Immature natural killer cell (primary cell): ENCODE data around the gene TSC22D2. TPM values are rescaled to one million over a fixed set of nuclear protein-coding genes. Genes with fewer than 3 reads are reported as not detected.
A peak's percentile ranks its signal among the peaks of the same experiment; 100 is the strongest.

ENCODE experiments used
- DNase-seq, 3 donors: peaks; one replicate each; pipeline ENCODE4 v3.0.0; 2022; ENCODE audit warnings: mixed read lengths in 1 of 3
- H3K27ac Mint-ChIP-seq, 6 donors: one replicate each; pipeline ENCODE4 v1.8.0; 2020; ENCODE audit warnings: mixed read lengths in 6 of 6, mild to moderate bottlenecking in 5 of 6, inconsistent platforms in 4 of 6, moderate library complexity in 3 of 6
- H3K27me3 Mint-ChIP-seq, 3 donors: one replicate each; pipeline ENCODE4 v1.8.0; 2020 to 2021; ENCODE audit warnings: low read depth in 3 of 3, mild to moderate bottlenecking in 3 of 3, mixed read lengths in 3 of 3, moderate library complexity in 3 of 3, inconsistent platforms in 1 of 3
- H3K36me3 Mint-ChIP-seq, 3 donors: one replicate each; pipeline ENCODE4 v1.8.0; 2020; ENCODE audit warnings: mixed read lengths in 3 of 3, inconsistent platforms in 2 of 3, mild to moderate bottlenecking in 2 of 3
- H3K4me1 Mint-ChIP-seq, 2 donors: one replicate each; pipeline ENCODE4 v1.8.0; 2020; ENCODE audit warnings: inconsistent platforms in 2 of 2, mild to moderate bottlenecking in 2 of 2, mixed read lengths in 2 of 2, moderate library complexity in 1 of 2
- H3K4me3 Mint-ChIP-seq, 5 donors: one replicate each; pipeline ENCODE4 v1.8.0; 2020; ENCODE audit warnings: mild to moderate bottlenecking in 5 of 5, mixed read lengths in 5 of 5, inconsistent platforms in 3 of 5, moderate library complexity in 3 of 5
- H3K9me3 Mint-ChIP-seq, 6 donors: one replicate each; pipeline ENCODE4 v1.8.0; 2020; ENCODE audit warnings: mild to moderate bottlenecking in 6 of 6, mixed read lengths in 6 of 6, inconsistent platforms in 4 of 6, moderate library complexity in 3 of 6
- polyA plus RNA-seq, 3 donors: library from polyadenylated mRNA; unstranded; fragments of 300-500 nt; fragmentation: Illumina TruSeq; gene quantifications; one replicate each; pipeline ENCODE4 v1.2.3, GENCODE V29; 2021

The TSC22D2 gene
- polyA plus RNA-seq, 3 donors from 2014 or later, result 6.4 to 10.4 (median 9.0) TPM

DNA sequence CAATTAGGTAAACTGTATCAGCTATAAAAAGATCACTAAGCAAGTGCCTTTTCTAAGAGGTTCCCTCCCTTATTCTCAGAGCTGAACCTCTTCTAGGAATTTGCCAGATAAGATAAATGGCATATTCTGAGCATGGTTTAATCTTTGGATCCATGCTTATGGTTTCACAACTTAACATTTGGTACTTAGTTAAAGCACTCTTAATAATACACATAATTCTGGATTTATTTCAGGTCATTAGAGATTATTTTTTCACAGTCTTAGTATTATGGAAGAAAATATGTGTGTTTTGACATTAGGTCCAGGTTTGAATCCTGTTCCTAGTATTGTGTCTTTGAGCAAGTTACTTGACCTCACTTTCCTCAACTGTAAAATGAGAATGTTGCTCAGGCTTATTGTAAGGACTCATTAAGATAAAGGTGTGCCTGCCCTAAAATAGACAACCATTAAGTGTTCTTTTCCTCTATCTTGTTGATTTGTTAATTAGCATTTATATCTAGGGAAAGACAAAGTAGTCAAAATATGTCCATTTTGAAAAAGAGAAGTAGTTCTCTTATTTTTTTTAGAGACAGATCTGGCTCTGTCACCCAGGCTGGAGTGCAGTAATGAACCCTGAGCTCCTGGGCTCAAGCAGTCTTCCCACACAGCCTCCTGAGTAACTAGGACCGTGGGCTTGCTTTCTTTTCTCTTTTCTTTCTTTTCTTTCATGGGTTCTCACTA lies 43.4 kb downstream of the TSC22D2 start:
- H3K9me3 Mint-ChIP-seq, result no peaks in the 10 kb centered on the region
- H3K36me3 Mint-ChIP-seq, result no peaks in the 10 kb centered on the region
- no peak overlapping the region for H3K27ac Mint-ChIP-seq
- no peak overlapping the region for H3K4me3 Mint-ChIP-seq
- peaks cover 20 to 53% of the 10 kb centered on the region in 2 donors for H3K4me1 Mint-ChIP-seq
- no peak for DNase-seq
- no peaks in the 10 kb centered on the region for H3K27me3 Mint-ChIP-seq

DNA sequence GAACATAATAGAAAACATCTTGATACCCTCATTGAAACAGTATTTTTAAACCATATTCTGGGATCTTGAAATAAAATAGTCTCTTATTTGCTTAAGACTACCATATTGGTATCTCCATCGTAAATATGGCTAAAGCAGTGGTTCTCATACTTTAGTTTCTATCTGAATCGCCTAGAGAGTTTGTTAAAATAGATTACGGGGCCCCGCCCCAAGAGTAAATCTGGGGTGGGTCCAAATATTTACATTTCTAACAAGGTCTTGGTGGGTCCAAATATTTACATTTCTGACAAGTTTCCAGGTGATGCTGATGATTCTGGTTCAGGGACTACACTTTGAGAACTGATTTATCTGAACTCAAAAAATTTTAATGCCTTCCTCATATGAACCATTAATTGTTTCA lies 45.3 kb downstream of the TSC22D2 start:
- Mint-ChIP-seq H3K4me3 (no peak overlapping the region), H3K27ac (no peak overlapping the region), H3K27me3 (no peaks in the 10 kb centered on the region), H3K9me3 (no peaks in the 10 kb centered on the region), H3K4me1 (peaks cover 12 to 45% of the 10 kb centered on the region in 2 donors), H3K36me3 (peaks cover 0 to 9% (median 0%) of the 10 kb centered on the region in 3 donors)
- no peak for DNase-seq

DNA sequence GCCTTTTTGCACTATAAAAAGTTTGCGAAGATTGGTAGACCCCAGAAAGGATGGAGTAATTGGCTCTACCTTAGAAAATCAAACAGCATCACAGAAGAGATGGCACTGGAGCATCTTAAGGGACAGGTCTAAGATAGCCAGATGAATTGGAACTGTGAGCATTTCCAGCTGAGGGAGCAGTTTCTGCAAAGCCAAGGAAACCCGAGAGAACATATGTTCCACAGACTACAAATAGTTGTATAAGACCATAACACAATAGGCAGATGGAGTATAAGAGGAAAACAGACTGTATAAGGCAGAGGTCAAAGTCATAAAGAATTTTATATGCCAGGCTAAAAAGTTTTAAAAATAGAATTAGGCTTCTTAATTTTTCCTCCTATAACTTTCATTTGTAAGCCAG lies 46.0 kb downstream of the TSC22D2 start:
- no peak for DNase-seq
- Mint-ChIP-seq H3K4me1 (peaks cover 12 to 41% of the 10 kb centered on the region in 2 donors), H3K27ac (no peak overlapping the region), H3K36me3 (peaks cover 0 to 14% (median 0%) of the 10 kb centered on the region in 3 donors), H3K9me3 (no peaks in the 10 kb centered on the region), H3K4me3 (no peak overlapping the region), H3K27me3 (no peaks in the 10 kb centered on the region)

DNA sequence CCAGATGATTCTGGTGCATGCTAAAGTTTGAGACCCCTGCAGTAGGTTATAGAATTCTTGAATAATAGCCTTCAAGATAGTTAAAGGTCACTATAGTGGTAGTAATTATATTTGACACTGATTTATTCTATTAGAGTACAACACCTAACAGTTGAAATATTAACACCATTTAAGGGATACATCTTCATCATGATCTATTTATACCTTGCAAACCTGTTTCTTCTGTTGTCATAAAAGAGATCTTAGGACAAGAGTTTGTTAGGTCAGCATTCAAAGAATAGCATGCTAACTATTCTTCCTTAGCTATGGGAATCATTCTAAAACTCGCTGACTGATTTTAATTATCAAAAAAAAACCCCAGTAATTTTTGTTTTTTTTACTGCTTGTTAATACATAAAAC lies 46.5 kb downstream of the TSC22D2 start:
- no peaks in the 10 kb centered on the region for H3K9me3 Mint-ChIP-seq
- no peak overlapping the region for H3K4me3 Mint-ChIP-seq
- H3K27ac Mint-ChIP-seq, result no peak overlapping the region
- H3K36me3 Mint-ChIP-seq, result peaks cover 0 to 17% (median 0%) of the 10 kb centered on the region in 3 donors
- DNase-seq, result no peak
- peaks cover 8 to 36% of the 10 kb centered on the region in 2 donors for H3K4me1 Mint-ChIP-seq
- H3K27me3 Mint-ChIP-seq, result no peaks in the 10 kb centered on the region

DNA sequence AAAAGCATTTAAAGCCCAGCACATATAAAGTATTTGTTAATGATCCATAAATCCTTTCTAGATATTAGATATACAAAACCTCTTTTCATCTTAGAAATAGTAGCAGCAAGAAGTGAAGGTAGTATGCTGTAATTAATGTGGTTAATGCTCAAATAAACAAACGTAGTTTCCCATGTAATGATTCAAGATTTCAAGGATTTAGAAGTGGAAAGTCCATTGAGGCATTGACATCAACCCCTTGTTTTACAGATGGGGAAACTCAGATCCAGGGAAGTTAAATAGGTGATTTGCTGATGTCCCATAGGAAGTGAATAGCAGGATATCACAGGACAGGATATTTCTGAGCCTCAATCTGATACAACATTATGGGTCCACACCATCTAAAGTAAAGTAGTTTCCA lies 47.2 kb downstream of the TSC22D2 start:
- H3K9me3 Mint-ChIP-seq, result no peaks in the 10 kb centered on the region

DNA sequence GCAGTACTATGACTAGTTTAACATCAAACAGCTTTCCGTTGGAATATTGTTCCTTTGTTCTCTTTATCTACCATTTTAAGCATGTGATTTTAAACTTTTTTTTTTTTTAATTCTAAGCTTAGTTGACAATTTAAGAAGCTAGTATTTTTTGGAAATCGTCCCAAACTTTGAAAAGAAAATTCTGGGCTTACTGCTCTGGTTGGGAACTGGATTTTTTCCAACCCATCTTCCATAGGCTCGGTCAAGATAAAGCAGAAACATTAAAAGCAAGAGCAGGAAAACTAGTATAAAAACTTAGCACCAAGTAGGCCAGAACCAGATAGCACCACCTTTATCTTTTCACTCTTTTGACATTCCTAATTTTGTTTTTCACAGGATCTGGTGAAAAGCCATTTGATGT lies 49.9 kb downstream of the TSC22D2 start:
- peaks cover 0 to 18% (median 0%) of the 10 kb centered on the region in 3 donors for H3K36me3 Mint-ChIP-seq
- peak overlapping the region in 1 of 6 donors; percentile 62 for H3K27ac Mint-ChIP-seq
- peaks cover 2 to 24% of the 10 kb centered on the region in 2 donors for H3K4me1 Mint-ChIP-seq
- no peaks in the 10 kb centered on the region for H3K9me3 Mint-ChIP-seq
- H3K4me3 Mint-ChIP-seq, result no peak overlapping the region
- DNase-seq, result no peak
- H3K27me3 Mint-ChIP-seq, result no peaks in the 10 kb centered on the region

More for the DNA sequence above, 47.2 kb downstream of the TSC22D2 start:
- no peak for DNase-seq
- H3K4me1 Mint-ChIP-seq, result peaks cover 8 to 33% of the 10 kb centered on the region in 2 donors
- H3K27ac Mint-ChIP-seq, result no peak overlapping the region
- no peaks in the 10 kb centered on the region for H3K27me3 Mint-ChIP-seq
- no peak overlapping the region for H3K4me3 Mint-ChIP-seq
- peaks cover 0 to 18% (median 0%) of the 10 kb centered on the region in 3 donors for H3K36me3 Mint-ChIP-seq

DNA sequence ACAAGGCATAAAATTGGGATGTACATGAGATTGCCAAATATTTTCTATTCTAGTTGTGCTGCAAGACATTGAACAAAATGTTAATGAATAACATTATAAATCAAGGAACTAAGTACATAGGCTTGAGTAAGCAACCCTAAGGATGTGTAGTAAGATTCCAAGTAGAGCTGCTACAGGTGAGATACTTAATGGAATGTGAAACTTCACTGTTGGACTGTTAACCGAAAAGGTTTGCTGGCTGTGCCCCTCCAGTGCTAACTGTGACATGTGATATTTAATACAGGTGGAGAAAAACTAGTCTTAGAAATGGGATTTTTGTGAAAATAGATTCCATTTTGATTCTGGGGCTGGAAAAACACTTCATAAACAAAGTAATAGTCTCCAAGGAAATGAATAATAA lies 52.4 kb downstream of the TSC22D2 start:
- H3K9me3 Mint-ChIP-seq, result no peaks in the 10 kb centered on the region
- peaks cover 0 to 19% (median 0%) of the 10 kb centered on the region in 3 donors for H3K36me3 Mint-ChIP-seq
- peaks cover 0 to 8% of the 10 kb centered on the region in 2 donors for H3K4me1 Mint-ChIP-seq
- no peak overlapping the region for H3K27ac Mint-ChIP-seq
- no peaks in the 10 kb centered on the region for H3K27me3 Mint-ChIP-seq
- no peak for DNase-seq
- no peak overlapping the region for H3K4me3 Mint-ChIP-seq

DNA sequence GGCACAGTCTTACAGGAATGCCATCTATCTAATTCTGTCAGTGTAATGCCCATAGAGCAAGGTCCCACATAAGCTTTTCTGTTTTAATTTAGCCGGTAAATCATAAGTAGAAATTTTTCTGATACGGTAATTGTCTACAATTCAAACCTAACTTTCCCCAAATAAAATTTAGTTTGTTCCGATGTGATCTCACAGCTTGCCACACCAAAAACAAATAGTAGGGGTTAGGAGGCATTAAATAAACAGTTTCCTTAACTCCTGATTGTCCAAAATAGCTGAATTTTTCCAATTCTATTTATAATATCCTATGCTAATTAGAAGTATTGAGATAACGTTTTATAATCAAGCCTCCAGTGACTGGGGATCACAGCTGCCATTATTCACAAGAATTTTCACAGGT lies 53.3 kb downstream of the TSC22D2 start:
- peaks cover 0 to 24% (median 4%) of the 10 kb centered on the region in 3 donors for H3K36me3 Mint-ChIP-seq
- DNase-seq, result no peak
- H3K4me3 Mint-ChIP-seq, result no peak overlapping the region
- H3K4me1 Mint-ChIP-seq, result peaks cover 0 to 8% of the 10 kb centered on the region in 2 donors
- no peaks in the 10 kb centered on the region for H3K9me3 Mint-ChIP-seq
- H3K27ac Mint-ChIP-seq, result no peak overlapping the region
- no peaks in the 10 kb centered on the region for H3K27me3 Mint-ChIP-seq

DNA sequence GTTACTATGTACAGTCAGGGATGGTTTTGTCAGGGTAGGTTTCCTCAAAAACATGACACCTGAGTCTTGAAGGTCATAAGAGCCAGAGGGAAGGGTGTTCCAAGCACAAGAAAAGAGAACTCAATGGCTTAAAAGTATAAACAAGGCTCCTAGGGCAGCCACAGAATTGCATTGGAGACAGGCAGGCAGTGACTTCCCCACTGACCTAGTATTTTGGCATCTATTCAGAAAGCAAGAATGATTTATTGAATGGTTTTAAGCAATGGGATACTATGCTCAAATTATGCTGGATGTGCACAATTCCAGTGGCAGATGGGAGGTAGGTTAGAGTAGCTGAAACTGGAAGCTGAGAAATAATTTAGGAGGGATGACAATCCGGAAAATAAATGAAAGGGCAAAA lies 54.0 kb downstream of the TSC22D2 start:
- peaks cover under 1 to 26% (median 4%) of the 10 kb centered on the region in 3 donors for H3K36me3 Mint-ChIP-seq
- H3K9me3 Mint-ChIP-seq, result no peaks in the 10 kb centered on the region
- peaks cover 0 to 1% of the 10 kb centered on the region in 2 donors for H3K4me1 Mint-ChIP-seq
- no peak overlapping the region for H3K4me3 Mint-ChIP-seq
- no peaks in the 10 kb centered on the region for H3K27me3 Mint-ChIP-seq
- DNase-seq, result no peak
- no peak overlapping the region for H3K27ac Mint-ChIP-seq

DNA sequence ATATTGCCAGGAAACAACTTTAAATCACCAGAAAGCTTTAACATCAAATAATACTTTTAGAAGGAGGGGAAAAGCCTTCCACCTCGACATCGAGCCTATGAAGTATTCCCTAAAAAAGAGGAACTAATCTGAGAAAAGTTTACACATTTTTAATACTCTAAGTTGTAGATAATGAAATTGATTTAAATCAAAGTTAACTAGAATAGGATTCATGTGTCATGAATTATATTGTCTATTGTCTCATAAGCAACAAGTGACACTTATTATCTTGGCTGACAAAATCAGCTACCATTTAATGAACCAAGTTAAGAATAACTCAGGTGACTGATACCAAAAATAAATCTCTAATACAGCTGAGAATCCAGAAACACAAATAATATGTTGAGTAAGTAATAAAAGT lies 56.6 kb downstream of the TSC22D2 start:
- Mint-ChIP-seq H3K27me3 (no peaks in the 10 kb centered on the region), H3K9me3 (no peaks in the 10 kb centered on the region), H3K27ac (no peak overlapping the region), H3K4me3 (no peak overlapping the region), H3K4me1 (no peaks in the 10 kb centered on the region), H3K36me3 (peaks cover 4 to 12% (median 4%) of the 10 kb centered on the region in 3 donors)
- no peak for DNase-seq

DNA sequence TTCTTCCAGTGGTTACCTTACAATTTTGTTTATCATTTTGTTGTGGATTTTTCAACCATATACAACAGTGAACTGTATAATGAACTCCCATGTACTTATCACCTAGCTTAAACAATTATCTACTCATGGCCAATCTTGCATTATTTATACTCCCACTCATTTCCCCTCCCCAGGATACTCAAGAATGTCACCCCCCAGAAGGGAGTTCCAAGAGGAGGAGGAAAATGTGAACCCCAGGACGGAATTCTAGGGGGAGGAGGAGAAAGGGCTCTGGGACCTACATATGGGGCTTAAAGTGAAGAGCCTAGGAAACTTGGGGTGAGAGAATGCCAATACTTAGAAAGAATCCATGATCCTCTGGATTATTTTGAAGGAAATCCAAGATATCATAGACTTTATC lies 59.3 kb downstream of the TSC22D2 start:
- Mint-ChIP-seq H3K9me3 (no peaks in the 10 kb centered on the region), H3K36me3 (peaks cover 4 to 12% (median 4%) of the 10 kb centered on the region in 3 donors), H3K4me1 (no peaks in the 10 kb centered on the region), H3K4me3 (no peak overlapping the region), H3K27me3 (no peaks in the 10 kb centered on the region), H3K27ac (no peak overlapping the region)
- no peak for DNase-seq

DNA sequence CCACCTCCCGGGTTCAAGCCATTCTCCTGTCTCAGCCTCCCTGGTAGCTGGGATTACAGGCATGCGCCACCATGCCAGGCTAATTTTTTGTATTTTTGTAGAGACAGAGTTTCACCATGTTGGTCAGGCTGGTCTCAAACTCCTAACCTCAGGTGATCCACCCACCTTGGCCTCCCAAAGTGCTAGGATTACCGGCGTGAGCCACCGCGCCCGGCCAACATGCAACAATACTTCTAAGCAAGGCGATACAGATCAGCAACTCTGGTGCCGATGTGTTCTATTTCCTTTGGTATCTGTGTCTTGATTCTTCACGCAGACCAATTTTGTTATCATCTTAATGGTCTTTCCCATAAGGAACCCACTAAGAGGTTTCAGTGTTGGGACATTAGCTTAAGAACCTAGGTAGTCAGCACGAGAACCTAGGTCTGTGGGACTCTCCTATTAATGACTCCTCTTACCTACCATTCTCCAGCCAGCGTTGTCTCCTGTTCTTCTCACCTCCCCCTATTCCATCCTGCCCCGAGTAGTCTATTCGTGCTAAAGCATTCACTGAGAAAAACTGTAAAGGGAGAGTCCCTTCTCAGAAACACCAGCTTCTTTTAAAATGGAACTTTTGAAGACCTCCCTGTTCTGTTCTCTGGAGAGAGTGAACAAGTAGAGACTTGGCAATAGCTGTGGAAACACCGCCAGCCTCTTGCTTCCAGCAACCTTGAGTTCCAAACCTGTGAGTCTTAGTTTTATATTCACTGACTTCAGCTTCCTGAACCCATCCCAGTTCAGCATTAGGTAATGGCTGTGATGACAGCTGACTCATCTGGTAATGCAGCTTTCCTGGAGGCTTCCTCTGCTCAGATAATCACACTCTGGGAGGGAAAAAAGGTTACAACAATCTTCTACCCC lies 61.2 kb downstream of the TSC22D2 start:
- Mint-ChIP-seq H3K27ac (no peak overlapping the region), H3K36me3 (peaks cover 9 to 17% (median 10%) of the 10 kb centered on the region in 3 donors), H3K4me1 (no peaks in the 10 kb centered on the region), H3K9me3 (peaks cover 0 to 3% (median 0%) of the 10 kb centered on the region in 6 donors), H3K4me3 (no peak overlapping the region), H3K27me3 (no peaks in the 10 kb centered on the region)
- no peak for DNase-seq

DNA sequence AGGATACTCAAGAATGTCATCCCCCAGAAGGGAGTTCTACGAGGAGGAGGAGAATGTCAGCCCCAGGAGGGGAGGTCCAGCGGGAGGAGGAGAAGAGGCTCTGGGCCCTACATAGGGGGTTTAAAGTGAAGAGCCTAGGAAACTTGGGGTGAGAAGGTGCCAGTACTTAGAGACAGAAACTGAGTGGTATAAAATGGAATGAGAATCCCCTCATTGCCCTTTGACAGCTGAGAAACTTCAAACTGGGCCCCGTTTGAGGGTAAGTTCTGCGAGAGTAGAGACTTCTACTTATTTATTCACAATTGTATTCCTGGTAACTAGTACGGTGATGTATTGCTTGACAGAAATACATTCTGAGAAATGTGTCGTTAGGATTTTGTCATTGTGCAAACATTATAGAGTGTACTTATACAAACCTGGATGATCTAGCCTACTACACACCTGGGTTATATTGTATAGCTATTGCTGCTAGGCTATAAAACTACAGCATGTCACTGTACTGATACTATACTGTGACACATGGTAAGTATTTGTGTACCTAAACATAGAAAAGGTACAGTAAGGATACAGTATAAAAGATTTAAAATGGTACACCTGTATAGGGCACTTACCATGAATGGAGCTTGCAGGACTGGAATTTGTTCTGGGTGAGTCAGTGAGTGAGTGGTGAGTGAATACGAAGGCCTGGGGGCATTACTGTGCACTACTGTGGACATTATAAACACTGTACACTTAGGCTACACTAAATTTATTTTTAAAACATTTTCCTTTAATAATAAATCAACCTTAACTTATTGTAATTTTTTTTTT lies 62.0 kb downstream of the TSC22D2 start:
- no peak for DNase-seq
- no peaks in the 10 kb centered on the region for H3K4me1 Mint-ChIP-seq
- no peak overlapping the region for H3K27ac Mint-ChIP-seq
- H3K36me3 Mint-ChIP-seq, result peaks cover 9 to 17% (median 10%) of the 10 kb centered on the region in 3 donors
- no peak overlapping the region for H3K4me3 Mint-ChIP-seq
- no peaks in the 10 kb centered on the region for H3K27me3 Mint-ChIP-seq
- peaks cover 0 to 3% (median 0%) of the 10 kb centered on the region in 6 donors for H3K9me3 Mint-ChIP-seq
